SK-N-SH (cell line): ENCODE results near the gene NUMB. TPM values are rescaled to one million over a fixed set of nuclear protein-coding genes. Genes with fewer than 3 reads are reported as not detected.

Experiments used
- CTCF ChIA-PET: fragments of 300-600, 350-600 bp; formaldehyde crosslinking; extraction: SDS; loops from one replicate; lab custom pipeline; 2021; lab: Yijun Ruan, JAX
- POLR2A ChIA-PET: fragments of 350-600 bp; sonication (Branson Sonifier 250); formaldehyde crosslinking; extraction: SDS; loops from one replicate; lab custom pipeline; 2020; ENCODE audit warnings: antibody characterized with exemption, inconsistent platforms; lab: Yijun Ruan, JAX
- DNase-seq: peaks from one replicate; pipeline ENCODE4 v3.0.0; 2012
- H2AFZ ChIP-seq: fragments of 200-600 bp; sonication (generic); 2 replicates; pipeline ENCODE4 v1.8.1; 2016; ENCODE audit warnings: antibody characterized with exemption, mild to moderate bottlenecking, low read depth
- H3F3A ChIP-seq: fragments of 200-600 bp; sonication (generic); replicated peaks from 2 replicates; pipeline ENCODE3; 2016; ENCODE audit warnings: antibody characterized with exemption, mild to moderate bottlenecking; ENCODE audit not compliant: insufficient read depth
- H3K27ac ChIP-seq, 2 experiments: fragments of 200-500 bp in 1 of 2; fragments of 200-600 bp in 1 of 2; sonication (Bioruptor generic) in 1 of 2; sonication (generic), shearing (Covaris generic) in 1 of 2; 2 replicates each; pipeline versions ENCODE4 v1.5.1 to v1.6.1; 2014 to 2016; ENCODE audit warnings: low read depth in 2 of 2, inconsistent platforms in 1 of 2, low read length in 1 of 2, mild to moderate bottlenecking in 1 of 2, mixed read lengths in 1 of 2
- H3K27me3 ChIP-seq: fragments of 200-600 bp; sonication (generic), shearing (Covaris generic); 2 replicates; pipeline ENCODE4 v1.6.1; 2016; ENCODE audit warnings: mixed run types; ENCODE audit not compliant: insufficient read depth
- H3K36me3 ChIP-seq, 2 experiments: fragments of 200-500 bp in 1 of 2; fragments of 200-600 bp in 1 of 2; sonication (Bioruptor generic) in 1 of 2; sonication (generic) in 1 of 2; replicated peaks in 1 of 2; 2 replicates each; pipeline versions ENCODE3 to v1.5.1; 2014 to 2016; ENCODE audit warnings: low read length in 1 of 2, mild to moderate bottlenecking in 1 of 2; ENCODE audit not compliant: insufficient read depth in 2 of 2, control insufficient read depth in 1 of 2
- H3K4me1 ChIP-seq, 2 experiments: fragments of 200-500 bp in 1 of 2; fragments of 200-600 bp in 1 of 2; sonication (Bioruptor generic) in 1 of 2; sonication (generic), shearing (Covaris generic) in 1 of 2; 2 replicates each; pipeline versions ENCODE4 v1.5.1 to v1.6.1; 2014 to 2016; ENCODE audit warnings: low read depth in 1 of 2, low read length in 1 of 2, mixed run types in 1 of 2; ENCODE audit not compliant: insufficient read depth in 2 of 2, control insufficient read depth in 1 of 2
- H3K4me2 ChIP-seq: fragments of 200-600 bp; sonication (generic), shearing (Covaris generic); 2 replicates; pipeline ENCODE4 v1.6.1; 2017; ENCODE audit warnings: mixed run types
- H3K4me3 ChIP-seq, 2 experiments: fragments of 200-500 bp in 1 of 2; fragments of 200-600 bp in 1 of 2; sonication (Bioruptor generic) in 1 of 2; sonication (generic), shearing (Covaris generic) in 1 of 2; 2 replicates each; pipeline versions ENCODE4 v1.5.1 to v1.8.1; 2014 to 2016; ENCODE audit warnings: low read depth in 2 of 2, inconsistent platforms in 1 of 2, low read length in 1 of 2, mild to moderate bottlenecking in 1 of 2, mixed read lengths in 1 of 2, moderate library complexity in 1 of 2
- H3K79me2 ChIP-seq: fragments of 200-600 bp; sonication (generic); 2 replicates; pipeline ENCODE4 v1.8.1; 2017; ENCODE audit warnings: mild to moderate bottlenecking; ENCODE audit not compliant: insufficient read depth
- H3K9ac ChIP-seq: fragments of 200-600 bp; sonication (generic); 2 replicates; pipeline ENCODE4 v1.6.1; 2017; ENCODE audit warnings: mixed run types
- H3K9me2 ChIP-seq: fragments of 200-600 bp; sonication (generic); 2 replicates; pipeline ENCODE4 v1.6.1; 2017; ENCODE audit warnings: mixed run types
- H3K9me3 ChIP-seq: fragments of 200-600 bp; sonication (generic); 2 replicates; pipeline ENCODE4 v1.6.1; 2017; ENCODE audit warnings: mixed run types, mild to moderate bottlenecking, moderate library complexity
- H4K20me1 ChIP-seq: fragments of 200-600 bp; sonication (generic); 2 replicates; pipeline ENCODE4 v1.6.1; 2017; ENCODE audit warnings: mild to moderate bottlenecking, mixed run types; ENCODE audit not compliant: insufficient read depth
- MEF2A ChIP-seq: IDR thresholded peaks from 2 replicates; pipeline ENCODE4 v1.4.0; 2012; ENCODE audit warnings: low read depth, borderline replicate concordance
- MXI1 ChIP-seq: IDR thresholded peaks from 2 replicates; pipeline ENCODE4 v1.6.1; 2012; ENCODE audit warnings: mild to moderate bottlenecking, low read depth, low read length, improper control_type of control experiment
- REST ChIP-seq: IDR thresholded peaks from 2 replicates; pipeline ENCODE4 v1.6.1; 2012; ENCODE audit warnings: mild to moderate bottlenecking, low read depth, low read length, moderate library complexity
- TAF1 ChIP-seq: IDR thresholded peaks from 2 replicates; pipeline ENCODE4 v1.6.1; 2012; ENCODE audit warnings: low read depth, mild to moderate bottlenecking, low read length, moderate library complexity, borderline replicate concordance
- WGBS: methylation state at CpG from one replicate; pipeline ENCODE4 v1.1.6; 2017; ENCODE audit warnings: low lambda C conversion rate; 5-methylcytosine and 5-hydroxymethylcytosine counted together
- polyA plus RNA-seq, 3 experiments: library from polyadenylated mRNA; depleted of rRNA; stranded (reverse); fragments of >200 nt; gene quantifications; 2 replicates each; pipeline ENCODE4 v1.2.3, GENCODE V29; 2012
- TF ChIP-seq, protein P1 (sequence below): fragments of 150-350 bp; IDR thresholded peaks from 2 replicates; pipeline ENCODE4 v1.6.1; 2017; ENCODE audit warnings: antibody characterized with exemption, low read length, low read depth, borderline replicate concordance

The NUMB gene
- polyA plus RNA-seq, 1 of the 3 experiments (the other 2 are of a cell fraction), result 58.4 TPM

- no peaks in the 10 kb centered on the region for H3K9me3 ChIP-seq
- H2AFZ ChIP-seq, result no peak overlapping the region
- ChIA-PET CTCF (no interaction called here), POLR2A (no interaction called here)
- H3K4me1 ChIP-seq, result no peaks in the 10 kb centered on the region
- DNase-seq, result no peak
- no peaks in the 10 kb centered on the region for H3K79me2 ChIP-seq
- no peak overlapping the region for H3K27ac ChIP-seq
- H4K20me1 ChIP-seq, result no peaks in the 10 kb centered on the region
- no peaks in the 10 kb centered on the region for H3F3A ChIP-seq
- no peak overlapping the region for H3K4me2 ChIP-seq
- no peak for TF ChIP-seq MXI1
- no peak for TF ChIP-seq TAF1
- TF ChIP-seq MEF2A, result no peak
- no peak overlapping the region for H3K4me3 ChIP-seq
- no peaks in the 10 kb centered on the region for H3K27me3 ChIP-seq
- no peaks in the 10 kb centered on the region for H3K9me2 ChIP-seq
- WGBS, result 64% methylated on average over 4 of the region's 12 CpGs
- H3K9ac ChIP-seq, result no peak overlapping the region
- H3K36me3 ChIP-seq, result no peaks in the 10 kb centered on the region
Measured at GRCh38 chr14:73253721-73254120, 204.6 kb downstream of the NUMB start.

GRCh38 chr14:73253323-73253610, 205.1 kb downstream of the NUMB start:
- Histone ChIP-seq H3K36me3 (no peaks in the 10 kb centered on the region), H4K20me1 (no peaks in the 10 kb centered on the region), H2AFZ (no peak overlapping the region), H3K79me2 (no peaks in the 10 kb centered on the region), H3K4me1 (no peaks in the 10 kb centered on the region), H3K4me3 (no peak overlapping the region), H3K27me3 (no peaks in the 10 kb centered on the region)
- no peak for TF ChIP-seq REST
- TF ChIP-seq, protein P1, sequence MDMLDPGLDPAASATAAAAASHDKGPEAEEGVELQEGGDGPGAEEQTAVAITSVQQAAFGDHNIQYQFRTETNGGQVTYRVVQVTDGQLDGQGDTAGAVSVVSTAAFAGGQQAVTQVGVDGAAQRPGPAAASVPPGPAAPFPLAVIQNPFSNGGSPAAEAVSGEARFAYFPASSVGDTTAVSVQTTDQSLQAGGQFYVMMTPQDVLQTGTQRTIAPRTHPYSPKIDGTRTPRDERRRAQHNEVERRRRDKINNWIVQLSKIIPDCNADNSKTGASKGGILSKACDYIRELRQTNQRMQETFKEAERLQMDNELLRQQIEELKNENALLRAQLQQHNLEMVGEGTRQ, result no peak
- TF ChIP-seq, all 33 proteins: peak for 0
- no peak for DNase-seq
- POLR2A ChIA-PET, result no interaction called here
- no peaks in the 10 kb centered on the region for H3F3A ChIP-seq
- 75% methylated on average over 7 of the region's 10 CpGs for WGBS
- no peak overlapping the region for H3K27ac ChIP-seq
- no peaks in the 10 kb centered on the region for H3K9me3 ChIP-seq
- H3K9me2 ChIP-seq, result no peaks in the 10 kb centered on the region
- no peak overlapping the region for H3K9ac ChIP-seq
- H3K4me2 ChIP-seq, result no peak overlapping the region
- CTCF ChIA-PET, result no interaction called here
